B cell (primary cell): Measurements from ENCODE around the gene DNAH12. TPM values are rescaled to one million over a fixed set of nuclear protein-coding genes. Genes with fewer than 3 reads are reported as not detected.

Experiments
- ATAC-seq: fragments of 200-7000 bp; cut with Tn5 transposase; one replicate; pipeline ENCODE4 v1.10.0; 2021; ENCODE audit warnings: low read depth, mild to moderate bottlenecking, moderate number of reproducible peaks, moderate library complexity
- CTCF ChIA-PET: fragments of 350-600 bp; sonication (Branson Sonifier 250); formaldehyde crosslinking; loops from one replicate; lab custom pipeline; 2021; ENCODE audit warnings: antibody characterized with exemption, inconsistent platforms; lab: Charles Lee
- POLR2A ChIA-PET: fragments of 350-600 bp; sonication (Branson Sonifier 250); formaldehyde crosslinking; loops from one replicate; lab custom pipeline; 2021; ENCODE audit warnings: antibody characterized with exemption; lab: Charles Lee
- DNase-seq: peaks from one replicate; pipeline ENCODE4 v3.0.0; 2013
- H2AFZ ChIP-seq: 2 replicates; pipeline ENCODE4 v1.6.1; 2012; ENCODE audit warnings: mild to moderate bottlenecking, low read depth, low read length; ENCODE audit not compliant: insufficient read depth, poor library complexity, severe bottlenecking
- H3K27ac ChIP-seq, 2 donors: 1 replicate in 1 of 2; 2 replicates in 1 of 2; pipeline ENCODE4 v1.5.1; 2012 to 2013; ENCODE audit warnings: low read length in 2 of 2, mild to moderate bottlenecking in 2 of 2, moderate library complexity in 1 of 2
- H3K27me3 ChIP-seq, 4 experiments: fragments of 200-600 bp in 1 of 4; sonication (generic) in 1 of 4; replicated peaks in 1 of 4; 1 replicate in 2 of 4; 2 replicates in 2 of 4; pipeline versions ENCODE4 v1.6.1 to v1.7.0; 2013 to 2016; ENCODE audit warnings: low read length in 3 of 4, mild to moderate bottlenecking in 2 of 4, mixed read lengths in 1 of 4, moderate library complexity in 1 of 4; ENCODE audit not compliant: insufficient read depth in 4 of 4, control insufficient read depth in 3 of 4; ENCODE audit errors: control extremely low read depth in 1 of 4
- H3K36me3 ChIP-seq, 2 experiments: replicated peaks in 1 of 2; 1 replicate in 1 of 2; 2 replicates in 1 of 2; pipeline versions ENCODE4 v1.6.1 to v1.7.1; 2013; ENCODE audit warnings: low read length in 1 of 2; ENCODE audit not compliant: insufficient read depth in 2 of 2, control insufficient read depth in 1 of 2; ENCODE audit errors: control extremely low read depth in 1 of 2, extremely low read depth in 1 of 2
- H3K4me1 ChIP-seq, 2 donors: fragments of 200-600 bp in 1 of 2; sonication (generic) in 1 of 2; 1 replicate in 1 of 2; 2 replicates in 1 of 2; pipeline versions ENCODE4 v1.5.1 to v1.6.1; 2013 to 2017; ENCODE audit warnings: low read length in 2 of 2; ENCODE audit not compliant: control insufficient read depth in 2 of 2, insufficient read depth in 2 of 2
- H3K4me2 ChIP-seq: replicated peaks from 2 replicates; pipeline ENCODE3; 2012; ENCODE audit warnings: mild to moderate bottlenecking, low read depth, low read length; ENCODE audit not compliant: poor library complexity, severe bottlenecking
- H3K4me3 ChIP-seq, 5 experiments: fragments of 200-600 bp in 1 of 5; sonication (generic) in 1 of 5; 1 replicate in 3 of 5; 2 replicates in 2 of 5; pipeline versions ENCODE4 v1.5.1 to v1.7.0; 2011 to 2016; ENCODE audit warnings: low read length in 4 of 5, mild to moderate bottlenecking in 4 of 5, low read depth in 2 of 5, control low read depth in 1 of 5, moderate library complexity in 1 of 5; ENCODE audit not compliant: insufficient read depth in 1 of 5; ENCODE audit errors: control extremely low read depth in 1 of 5, extremely low read depth in 1 of 5
- H3K79me2 ChIP-seq: fragments of 200-600 bp; sonication (generic); one replicate; pipeline ENCODE4 v1.6.0; 2016; ENCODE audit warnings: low read length; ENCODE audit not compliant: control insufficient read depth, insufficient read depth
- H3K9ac ChIP-seq: fragments of 200-600 bp; sonication (generic); 2 replicates; pipeline ENCODE4 v1.6.1; 2017; ENCODE audit warnings: mild to moderate bottlenecking, low read length, moderate library complexity
- H3K9me3 ChIP-seq, 3 donors: one replicate each; pipeline versions ENCODE4 v1.6.1 to v1.7.1; 2013; ENCODE audit warnings: low read length in 2 of 3; ENCODE audit not compliant: control insufficient read depth in 2 of 3, insufficient read depth in 1 of 3; ENCODE audit errors: control extremely low read depth in 1 of 3
- H4K20me1 ChIP-seq: 2 replicates; pipeline ENCODE4 v1.6.0; 2012; ENCODE audit warnings: mild to moderate bottlenecking, low read length; ENCODE audit not compliant: insufficient read depth, control insufficient read depth, poor library complexity, severe bottlenecking
- H3K27ac Mint-ChIP-seq: one replicate; pipeline ENCODE4 v1.8.0; 2021; ENCODE audit warnings: mixed read lengths
- H3K27me3 Mint-ChIP-seq: one replicate; pipeline ENCODE4 v1.8.0; 2021; ENCODE audit warnings: mixed read lengths
- H3K4me1 Mint-ChIP-seq: one replicate; pipeline ENCODE4 v1.8.0; 2021; ENCODE audit warnings: mixed read lengths
- H3K4me3 Mint-ChIP-seq: one replicate; pipeline ENCODE4 v1.8.0; 2021; ENCODE audit warnings: mixed read lengths
- H3K9me3 Mint-ChIP-seq: one replicate; pipeline ENCODE4 v1.8.0; 2022; ENCODE audit warnings: mixed read lengths; ENCODE audit not compliant: insufficient read depth
- CTCF ChIP-seq: fragments of 200-600 bp; IDR thresholded peaks from one replicate; pipeline ENCODE4 v1.8.0; 2022; ENCODE audit warnings: antibody characterized with exemption, mild to moderate bottlenecking
- EZH2 ChIP-seq: IDR thresholded peaks from 2 replicates; pipeline ENCODE4 v1.6.1; 2012; ENCODE audit warnings: borderline replicate concordance, low read depth, mild to moderate bottlenecking, moderate library complexity, low read length; ENCODE audit not compliant: insufficient read depth, poor library complexity, severe bottlenecking
- WGBS: methylation state at CpG from one replicate; pipeline ENCODE4 v1.1.5; 2013; ENCODE audit warnings: missing lambda C conversion rate; ENCODE audit not compliant: insufficient coverage; 5-methylcytosine and 5-hydroxymethylcytosine counted together
- intact Hi-C: fragments of 100-400 bp; cut with micrococcal nuclease; formaldehyde crosslinking; loops from one replicate; pipeline ENCODE4 v1.10.0; 2022
- polyA plus RNA-seq: library from polyadenylated mRNA; depleted of rRNA; stranded (reverse); fragments of >200 nt; gene quantifications from 2 replicates; pipeline ENCODE4 v1.2.3, GENCODE V29; 2012
- total RNA-seq, 2 donors: library from RNA; stranded (reverse); fragments of 120-200 nt in 1 of 2; gene quantifications; 1 replicate in 1 of 2; 2 replicates in 1 of 2; pipeline versions ENCODE4 v1.2.3 to v1.2.4, GENCODE V29; 2013 to 2022

DNAH12 gene
- total and polyA plus RNA-seq, 2 donors (not counting 1 experiment from before 2014, with no cell fraction given) = 0.09 to 0.17 TPM

DNA sequence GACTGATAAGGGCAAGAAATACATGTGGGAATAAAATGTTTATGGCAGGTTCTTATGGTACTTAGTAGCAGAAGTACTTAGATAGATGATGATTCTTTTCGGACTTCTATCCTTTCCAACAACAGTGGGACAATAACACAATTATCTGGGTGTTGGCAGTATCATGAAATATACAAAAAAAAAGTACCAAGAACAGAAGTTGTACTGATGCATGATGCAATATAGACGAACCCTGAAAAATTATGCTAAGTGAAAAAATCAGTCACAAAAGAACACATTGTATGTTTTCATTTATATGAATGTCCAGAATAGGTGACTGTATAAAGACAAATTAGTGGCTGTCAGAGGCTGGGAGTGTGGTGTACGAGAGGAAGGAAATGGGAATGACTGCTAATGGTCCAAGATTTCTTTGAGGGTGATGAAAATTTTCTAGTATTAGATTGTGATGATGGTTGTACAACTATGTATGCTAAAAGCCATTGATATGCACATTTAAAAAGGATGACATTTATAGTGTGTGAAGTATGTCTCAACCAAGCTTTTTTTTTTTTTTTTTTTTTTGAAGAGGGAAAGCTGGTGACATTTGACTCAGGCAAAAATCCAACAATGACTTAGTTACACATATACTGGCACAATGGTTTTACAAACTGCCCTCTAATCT is 32.0 kb upstream of the DNAH12 start:
- H4K20me1 ChIP-seq = peaks cover 4% of the 10 kb centered on the region
- peaks cover 7 to 74% of the 10 kb centered on the region in 2 experiments for H3K36me3 ChIP-seq

More for the DNA sequence above, 32.0 kb upstream of the DNAH12 start:
- Histone ChIP-seq H2AFZ (no peak overlapping the region), H3K9me3 (no peaks in the 10 kb centered on the region), H3K9ac (no peak overlapping the region), H3K4me2 (no peak overlapping the region), H3K27me3 (no peaks in the 10 kb centered on the region), H3K79me2 (peaks cover 32% of the 10 kb centered on the region), H3K4me3 (no peak overlapping the region), H3K4me1 (no peaks in the 10 kb centered on the region), H3K27ac (no peak overlapping the region)
- TF ChIP-seq EZH2 = no peak
- TF ChIP-seq CTCF = no peak
- WGBS = 100% methylated on average over 1 of the region's 3 CpGs
- Mint-ChIP-seq H3K9me3 (no peaks in the 10 kb centered on the region), H3K27ac (no peak overlapping the region), H3K27me3 (no peaks in the 10 kb centered on the region), H3K4me1 (peaks cover 4% of the 10 kb centered on the region), H3K4me3 (no peak overlapping the region)
- ChIA-PET POLR2A (no interaction called here), CTCF (no interaction called here)
- ATAC-seq (no peak), DNase-seq (no peak)
- intact Hi-C loops = no loop called here
